Upper lobe of right lung (tissue), 1 donor: ENCODE measurements around the gene CCR5. TPM values are rescaled to one million over a fixed set of nuclear protein-coding genes. Genes with fewer than 3 reads are reported as not detected.

ENCODE experiments used
- ATAC-seq: fragments of 200-7000 bp; cut with Tn5 transposase; one replicate; pipeline ENCODE4 v1.9.1; 2020; ENCODE audit warnings: mild to moderate bottlenecking, moderate library complexity
- DNase-seq: peaks from one replicate; pipeline ENCODE4 v3.0.0-alpha.2; 2020
- H3K27ac ChIP-seq: fragments of 200-600 bp; one replicate; pipeline ENCODE4 v1.8.0; 2022
- H3K27me3 ChIP-seq: fragments of 200-600 bp; one replicate; pipeline ENCODE4 v1.8.0; 2022; ENCODE audit warnings: mild to moderate bottlenecking
- H3K36me3 ChIP-seq: fragments of 200-600 bp; one replicate; pipeline ENCODE4 v1.8.0; 2022
- H3K4me1 ChIP-seq: fragments of 200-600 bp; one replicate; pipeline ENCODE4 v1.8.0; 2022
- H3K4me3 ChIP-seq: fragments of 200-600 bp; one replicate; pipeline ENCODE4 v1.8.0; 2022; ENCODE audit warnings: mild to moderate bottlenecking
- H3K9me3 ChIP-seq: fragments of 200-600 bp; one replicate; pipeline ENCODE4 v1.8.0; 2022
- CTCF ChIP-seq: fragments of 200-600 bp; IDR thresholded peaks from one replicate; pipeline ENCODE4 v1.8.0; 2022; ENCODE audit warnings: antibody characterized with exemption
- intact Hi-C: fragments of 100-400 bp; cut with DNase I; formaldehyde crosslinking; loops from one replicate; pipeline ENCODE4 v1.11.0; 2022
- total RNA-seq: library from RNA; stranded (reverse); fragmentation: NEBNext Ultra II Directional; extraction: Animal tissue kit (Norgen Biotek cat#: 25700); gene quantifications from one replicate; pipeline ENCODE4 v1.2.1, GENCODE V29; 2021
- donor health status: DM: no; HTN: yes; CAD: no; lungs with severe emphysema.

Gene CCR5
- total RNA-seq, 1 donor from 2014 or later, result 8.7 TPM

GRCh38 chr3:46378426-46378942 is 7.7 kb downstream of the CCR5 start:
- H3K4me3 ChIP-seq, result no peak overlapping the region
- ATAC-seq (peak; percentile 83), DNase-seq (peak; percentile 85)
- H3K27ac ChIP-seq, result no peak overlapping the region
- TF ChIP-seq CTCF, result peak; percentile 74
- intact Hi-C loops, result loop anchor here (10.0 kb wide), 2 partner anchors 104 to 294 kb away; no protein-coding TSS in a partner anchor
- H3K36me3 ChIP-seq, result no peaks in the 10 kb centered on the region
- H3K4me1 ChIP-seq, result peaks cover 26% of the 10 kb centered on the region
- H3K27me3 ChIP-seq, result no peaks in the 10 kb centered on the region
- no peaks in the 10 kb centered on the region for H3K9me3 ChIP-seq

- no peak for DNase-seq
- peak overlapping the region; percentile 77 for H3K27ac ChIP-seq
These were observed 9.9 kb downstream of the CCR5 start for GRCh38 chr3:46380471-46381221.

GRCh38 chr3:46381625-46382024 is 10.9 kb downstream of the CCR5 start:
- intact Hi-C loops, result no loop called here
- Histone ChIP-seq H3K27me3 (no peaks in the 10 kb centered on the region), H3K27ac (peak overlapping the region; percentile 77), H3K4me3 (no peak overlapping the region), H3K9me3 (no peaks in the 10 kb centered on the region), H3K36me3 (no peaks in the 10 kb centered on the region), H3K4me1 (peaks cover 33% of the 10 kb centered on the region)
- DNase-seq (no peak), ATAC-seq (no peak)
- no peak for TF ChIP-seq CTCF

More at GRCh38 chr3:46380471-46381221, 9.9 kb downstream of the CCR5 start:
- no peaks in the 10 kb centered on the region for H3K9me3 ChIP-seq
- no peak overlapping the region for H3K4me3 ChIP-seq
- intact Hi-C loops, result no loop called here
- no peaks in the 10 kb centered on the region for H3K36me3 ChIP-seq
- H3K27me3 ChIP-seq, result no peaks in the 10 kb centered on the region
- H3K4me1 ChIP-seq, result peaks cover 33% of the 10 kb centered on the region
- ATAC-seq, result peak; percentile 48
- no peak for TF ChIP-seq CTCF

- TF ChIP-seq CTCF, result no peak
- ATAC-seq, result peak; percentile 46
- intact Hi-C loops, result no loop called here
- DNase-seq, result no peak
- H3K27me3 ChIP-seq, result no peaks in the 10 kb centered on the region
- H3K9me3 ChIP-seq, result no peaks in the 10 kb centered on the region
- no peaks in the 10 kb centered on the region for H3K36me3 ChIP-seq
- no peak overlapping the region for H3K27ac ChIP-seq
- H3K4me1 ChIP-seq, result peaks cover 33% of the 10 kb centered on the region
- H3K4me3 ChIP-seq, result no peak overlapping the region
These were observed 12.6 kb downstream of the CCR5 start for GRCh38 chr3:46383211-46383950.

- H3K36me3 ChIP-seq, result no peaks in the 10 kb centered on the region
- intact Hi-C loops, result no loop called here
- ATAC-seq (no peak), DNase-seq (no peak)
- H3K27me3 ChIP-seq, result no peaks in the 10 kb centered on the region
- H3K9me3 ChIP-seq, result no peaks in the 10 kb centered on the region
- H3K4me3 ChIP-seq, result no peak overlapping the region
- peaks cover 33% of the 10 kb centered on the region for H3K4me1 ChIP-seq
- TF ChIP-seq CTCF, result no peak
- no peak overlapping the region for H3K27ac ChIP-seq
These were observed 13.2 kb downstream of the CCR5 start for GRCh38 chr3:46383951-46384330.
